Cardiac fibroblast (primary cell): Measurements from ENCODE around the gene COPZ1.
"Not testable (repeated sequence)": the region's sequence is repeated elsewhere in the genome, so short reads cannot be mapped to it uniquely, and the experiment has no call there.

Experiments used
- DNase-seq, 2 donors: peaks; one replicate each; pipeline versions ENCODE4 v3.0.0 to v3.0.0-alpha.2; 2010; ENCODE audit warnings: low read depth in 2 of 2
- H3K4me3 ChIP-seq, 2 donors: replicated peaks in 1 of 2; 1 replicate in 1 of 2; 2 replicates in 1 of 2; pipeline ENCODE4 v1.5.1; 2011; ENCODE audit warnings: low read depth in 2 of 2, low read length in 2 of 2, mild to moderate bottlenecking in 2 of 2, moderate library complexity in 1 of 2
- TF ChIP-seq, protein P1 (sequence below): IDR thresholded peaks from one replicate; pipeline ENCODE4 v1.5.1; 2011; ENCODE audit warnings: low read depth, mild to moderate bottlenecking, low read length, inconsistent platforms

Gene COPZ1, protein sequence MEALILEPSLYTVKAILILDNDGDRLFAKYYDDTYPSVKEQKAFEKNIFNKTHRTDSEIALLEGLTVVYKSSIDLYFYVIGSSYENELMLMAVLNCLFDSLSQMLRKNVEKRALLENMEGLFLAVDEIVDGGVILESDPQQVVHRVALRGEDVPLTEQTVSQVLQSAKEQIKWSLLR

DNA sequence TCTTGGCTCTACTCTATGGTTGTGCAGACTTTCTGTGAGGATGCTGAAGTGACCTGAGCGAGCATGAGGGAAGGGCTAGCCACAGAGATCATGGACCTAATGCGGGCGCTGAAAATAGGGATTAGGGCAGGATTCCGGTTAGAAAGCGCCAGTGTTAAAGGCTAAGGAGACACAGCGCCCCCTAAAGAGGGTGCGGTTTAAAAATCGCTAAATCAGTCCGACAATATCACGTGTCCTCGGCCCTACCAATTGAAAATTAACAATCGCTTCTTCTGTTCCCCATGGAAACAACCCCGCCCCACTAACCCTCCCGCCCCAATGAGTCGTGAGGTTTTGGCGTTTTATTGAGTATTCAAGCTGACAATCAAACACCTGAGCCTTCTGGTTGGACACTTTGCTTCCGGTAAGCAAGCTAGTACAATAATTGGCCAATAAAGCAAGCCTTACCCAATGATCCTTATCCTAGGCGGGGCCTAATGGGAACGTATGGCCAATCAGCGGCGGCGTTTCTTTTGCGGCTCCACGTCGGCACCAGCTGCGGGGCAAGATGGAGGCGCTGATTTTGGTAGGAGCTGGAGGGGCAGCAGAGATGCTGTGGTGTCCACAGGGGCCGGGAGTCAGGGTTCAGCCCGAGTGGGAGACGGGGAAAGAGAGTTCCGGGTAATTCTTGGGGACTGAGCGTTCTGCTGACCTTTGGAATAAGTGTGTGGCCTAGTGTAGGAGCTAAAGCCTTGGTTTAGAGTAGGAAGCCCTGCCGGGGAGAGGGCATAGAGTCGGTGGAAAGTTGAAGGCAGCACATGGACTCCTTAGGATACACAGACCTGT is at the start of gene COPZ1:
TSS of gene COPZ1 (plus strand) at position 515 of the 825 bp plus-strand sequence. CDS start at position 548, 33 bp downstream.
- DNase-seq, result peak; percentile 100
- peak within 1 kb of the TSS; percentile 72 to 93 for H3K4me3 ChIP-seq
- TF ChIP-seq, protein P1, sequence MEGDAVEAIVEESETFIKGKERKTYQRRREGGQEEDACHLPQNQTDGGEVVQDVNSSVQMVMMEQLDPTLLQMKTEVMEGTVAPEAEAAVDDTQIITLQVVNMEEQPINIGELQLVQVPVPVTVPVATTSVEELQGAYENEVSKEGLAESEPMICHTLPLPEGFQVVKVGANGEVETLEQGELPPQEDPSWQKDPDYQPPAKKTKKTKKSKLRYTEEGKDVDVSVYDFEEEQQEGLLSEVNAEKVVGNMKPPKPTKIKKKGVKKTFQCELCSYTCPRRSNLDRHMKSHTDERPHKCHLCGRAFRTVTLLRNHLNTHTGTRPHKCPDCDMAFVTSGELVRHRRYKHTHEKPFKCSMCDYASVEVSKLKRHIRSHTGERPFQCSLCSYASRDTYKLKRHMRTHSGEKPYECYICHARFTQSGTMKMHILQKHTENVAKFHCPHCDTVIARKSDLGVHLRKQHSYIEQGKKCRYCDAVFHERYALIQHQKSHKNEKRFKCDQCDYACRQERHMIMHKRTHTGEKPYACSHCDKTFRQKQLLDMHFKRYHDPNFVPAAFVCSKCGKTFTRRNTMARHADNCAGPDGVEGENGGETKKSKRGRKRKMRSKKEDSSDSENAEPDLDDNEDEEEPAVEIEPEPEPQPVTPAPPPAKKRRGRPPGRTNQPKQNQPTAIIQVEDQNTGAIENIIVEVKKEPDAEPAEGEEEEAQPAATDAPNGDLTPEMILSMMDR, result peak; percentile 71

- TF ChIP-seq, protein P1, result no peak
- no peak for DNase-seq
- H3K4me3 ChIP-seq, result no peak overlapping the region
Observed at GRCh38 chr12:54276368-54276767, 48.6 kb upstream of the COPZ1 start.

GRCh38 chr12:54277823-54278276 is 47.1 kb upstream of the COPZ1 start:
- peak; percentile 62 to 65 for DNase-seq
- TF ChIP-seq, protein P1, result no peak
- peak overlapping the region; percentile 64 to 75 for H3K4me3 ChIP-seq

DNA sequence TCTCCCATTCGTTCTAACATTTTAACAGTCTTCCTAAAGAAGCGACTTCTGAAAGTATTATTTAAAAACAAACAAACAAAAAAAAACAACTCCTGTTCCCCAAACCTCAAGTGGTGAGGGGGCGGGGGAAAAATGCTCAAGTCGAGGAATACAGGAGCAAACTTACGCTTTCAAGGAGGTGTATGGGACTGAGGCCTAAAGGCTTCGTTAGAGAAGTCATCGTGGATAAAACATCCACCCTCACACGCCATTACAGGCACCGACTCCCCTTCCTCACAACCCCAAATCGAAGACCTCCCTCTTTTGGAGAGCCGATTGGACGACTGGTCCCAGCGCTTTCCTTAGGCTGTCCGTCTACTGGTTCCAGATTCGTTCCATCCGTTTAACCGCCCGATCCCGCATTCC is 45.7 kb upstream of the COPZ1 start:
- no peak for DNase-seq
- TF ChIP-seq, protein P1, result no peak
- H3K4me3 ChIP-seq, result peak overlapping the region; percentile 64 to 75

- peak; percentile 100 for DNase-seq
- TF ChIP-seq, protein P1, result no peak
- H3K4me3 ChIP-seq, result peak within 1 kb of the TSS; percentile 82 to 87
Observed at GRCh38 chr12:54279632-54280467, 45.1 kb upstream of the COPZ1 start, which contains the start of gene CBX5. CBX5 (minus strand) TSS chr12:54280122; CDS start chr12:54257650, 22,472 bp downstream.

DNA sequence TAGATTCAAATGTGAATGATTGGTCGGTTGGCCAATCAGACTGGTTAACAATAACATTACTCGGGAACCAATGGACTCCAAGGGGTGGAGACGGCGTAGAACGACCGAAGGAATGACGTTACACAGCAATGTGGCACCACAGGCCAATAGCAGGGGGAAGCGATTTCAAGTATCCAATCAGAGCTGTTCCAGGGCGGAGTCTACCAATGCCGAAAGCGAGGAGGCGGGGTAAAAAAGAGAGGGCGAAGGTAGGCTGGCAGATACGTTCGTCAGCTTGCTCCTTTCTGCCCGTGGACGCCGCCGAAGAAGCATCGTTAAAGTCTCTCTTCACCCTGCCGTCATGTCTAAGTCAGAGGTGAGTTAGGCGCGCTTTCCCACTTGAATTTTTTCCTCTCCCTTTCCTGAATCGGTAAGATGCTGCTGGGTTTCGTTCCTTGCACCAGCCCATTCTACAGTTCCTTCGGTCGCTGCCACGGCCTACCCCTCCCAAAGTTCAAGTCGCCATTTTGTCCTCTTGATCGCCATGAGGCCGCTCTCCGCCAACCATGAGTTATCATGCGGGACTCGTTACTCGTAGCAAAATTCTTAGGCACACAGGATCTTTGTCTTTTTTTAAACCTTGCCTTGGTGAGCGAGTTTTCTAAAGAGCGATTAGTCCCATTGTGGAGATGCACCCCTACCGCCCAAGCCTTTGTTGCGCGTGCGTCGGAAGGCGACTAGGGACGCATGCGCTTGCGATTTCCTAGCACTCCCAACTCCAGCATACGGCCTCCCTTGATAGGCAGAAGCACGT is 44.3 kb upstream of the COPZ1 start, which contains the start of gene HNRNPA1:
TSS of gene HNRNPA1 (plus strand) at position 259 of the 793 bp plus-strand sequence. CDS start at position 341, 82 bp downstream.
- peak; percentile 100 for DNase-seq
- TF ChIP-seq, protein P1, result no peak
- peak within 1 kb of the TSS; percentile 82 to 87 for H3K4me3 ChIP-seq

- DNase-seq, result not testable (repeated sequence)
Observed at GRCh38 chr12:54281261-54281638, 43.7 kb upstream of the COPZ1 start.

GRCh38 chr12:54281694-54282093 is 43.2 kb upstream of the COPZ1 start:
- not testable (repeated sequence) for DNase-seq
- peak overlapping the region; percentile 82 to 87 for H3K4me3 ChIP-seq

More at GRCh38 chr12:54281261-54281638, 43.7 kb upstream of the COPZ1 start:
- H3K4me3 ChIP-seq, result peak overlapping the region; percentile 82 to 87
